ENCODE results near the gene OGT.

Gene OGT

GRCh38 chrX:71617742-71618141, 84.8 kb downstream of the OGT start:
- Histone ChIP-seq H3K9me3 (ENCODE audit: insufficient read depth, low read depth, low read length) (no peaks in the 10 kb centered on the region), H3K9ac (ENCODE audit: low read depth, low read length) (no peak overlapping the region), H3K4me1 (ENCODE audit: insufficient read depth, low read length) (no peaks in the 10 kb centered on the region), H3K27me3 (ENCODE audit: insufficient read depth, low read length) (no peaks in the 10 kb centered on the region), H3K4me3 (ENCODE audit: low read length) (no peak overlapping the region), H3K27ac (ENCODE audit: low read length) (no peak overlapping the region), H3K36me3 (ENCODE audit: insufficient read depth, low read depth, low read length) (peaks cover 8% of the 10 kb centered on the region; the same call in 1 of the 2 replicates)

DNA sequence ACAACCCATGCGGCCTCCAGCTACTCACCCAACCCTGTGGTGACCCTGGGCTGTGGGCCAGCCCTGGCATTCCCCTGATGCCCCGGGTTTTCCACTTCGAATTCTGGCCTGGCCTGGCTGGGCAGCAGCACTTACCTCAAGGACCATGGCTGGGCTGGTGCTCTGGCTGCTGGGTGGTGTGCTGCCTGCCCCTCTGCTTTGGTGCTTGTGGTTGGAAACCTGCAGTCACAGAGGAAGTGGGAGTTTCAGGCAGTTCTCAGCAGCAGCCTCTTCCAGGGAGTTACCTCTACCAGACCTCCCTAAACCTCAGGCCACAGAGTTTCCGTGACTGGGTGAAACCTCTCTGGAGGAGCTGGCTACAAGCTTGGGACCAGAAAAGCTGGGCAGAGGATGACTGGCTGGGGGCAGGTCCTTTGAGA, 85.4 kb downstream of the OGT start, which contains the start of gene CXCR3:
TSS of gene CXCR3 (minus strand) at position 209 of the 419 bp plus-strand sequence. CDS start at position 147, 62 bp downstream.
- H3K36me3 ChIP-seq (ENCODE audit: insufficient read depth, low read depth, low read length) = 0 out of 2 replicates have a peak, but pooled peaks cover 4% of the 10 kb centered on the region
- H3K27ac ChIP-seq (ENCODE audit: low read length) = no peak within 1 kb of the TSS
- H3K4me3 ChIP-seq (ENCODE audit: low read length) = no peak within 1 kb of the TSS
- no peaks in the 10 kb centered on the region for H3K27me3 ChIP-seq (ENCODE audit: insufficient read depth, low read length)
- H3K9me3 ChIP-seq (ENCODE audit: insufficient read depth, low read depth, low read length) = no peaks in the 10 kb centered on the region
- no peaks in the 10 kb centered on the region for H3K4me1 ChIP-seq (ENCODE audit: insufficient read depth, low read length)
- H3K9ac ChIP-seq (ENCODE audit: low read depth, low read length) = no peak within 1 kb of the TSS

DNA sequence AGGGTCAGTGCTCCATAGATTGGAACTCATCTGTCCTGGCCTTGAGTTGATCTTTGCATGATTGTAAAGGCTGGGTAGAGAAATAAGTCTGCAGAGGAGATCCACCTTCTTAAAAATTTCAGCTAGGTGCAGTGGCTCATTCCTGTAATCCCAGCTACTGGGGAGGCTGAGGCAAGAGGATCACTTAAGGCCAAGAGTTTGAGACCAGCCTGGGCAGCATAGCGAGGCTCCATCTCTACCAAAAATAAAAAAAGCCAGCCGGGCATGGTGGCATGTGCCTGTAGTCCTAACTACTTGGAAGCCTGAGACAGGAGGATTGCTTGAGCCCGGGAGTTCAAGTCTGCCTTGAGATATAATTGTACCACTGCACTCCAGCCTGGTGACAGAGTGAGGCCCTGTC, 85.9 kb downstream of the OGT start:
- Histone ChIP-seq H3K9ac (ENCODE audit: low read depth, low read length) (no peak overlapping the region), H3K9me3 (ENCODE audit: insufficient read depth, low read depth, low read length) (no peaks in the 10 kb centered on the region), H3K4me3 (ENCODE audit: low read length) (no peak overlapping the region), H3K27ac (ENCODE audit: low read length) (no peak overlapping the region), H3K36me3 (ENCODE audit: insufficient read depth, low read depth, low read length) (no peaks in the 10 kb centered on the region), H3K4me1 (ENCODE audit: insufficient read depth, low read length) (no peaks in the 10 kb centered on the region), H3K27me3 (ENCODE audit: insufficient read depth, low read length) (no peaks in the 10 kb centered on the region)

- Histone ChIP-seq H3K9me3 (ENCODE audit: insufficient read depth, low read depth, low read length) (no peaks in the 10 kb centered on the region), H3K4me1 (ENCODE audit: insufficient read depth, low read length) (no peaks in the 10 kb centered on the region), H3K9ac (ENCODE audit: low read depth, low read length) (no peak overlapping the region), H3K36me3 (ENCODE audit: insufficient read depth, low read depth, low read length) (no peaks in the 10 kb centered on the region), H3K4me3 (ENCODE audit: low read length) (no peak overlapping the region), H3K27ac (ENCODE audit: low read length) (no peak overlapping the region), H3K27me3 (ENCODE audit: insufficient read depth, low read length) (no peaks in the 10 kb centered on the region)
These were observed 86.3 kb downstream of the OGT start for GRCh38 chrX:71619193-71619592.

DNA sequence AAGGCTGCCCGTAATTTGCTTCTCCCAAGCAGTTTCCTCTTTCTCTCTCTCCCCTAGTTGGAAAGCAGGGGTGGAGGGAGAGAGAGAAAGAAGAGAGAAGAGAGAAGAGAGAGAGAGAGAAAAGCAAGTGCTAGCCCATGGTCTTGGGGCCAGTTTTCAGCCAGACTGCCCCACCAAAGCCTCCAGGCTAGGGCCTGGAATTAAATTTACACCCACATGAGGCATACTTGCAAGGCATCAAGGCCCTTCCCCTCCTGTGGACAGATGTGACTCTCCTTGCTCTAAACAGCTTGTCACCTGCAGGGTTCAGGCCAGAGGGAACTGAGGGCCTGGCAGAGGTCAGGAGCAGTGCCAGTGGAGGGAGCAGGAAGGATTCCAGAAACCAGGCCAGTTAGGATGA, 87.1 kb downstream of the OGT start:
- Histone ChIP-seq H3K9ac (ENCODE audit: low read depth, low read length) (no peak overlapping the region), H3K27ac (ENCODE audit: low read length) (no peak overlapping the region), H3K27me3 (ENCODE audit: insufficient read depth, low read length) (no peaks in the 10 kb centered on the region), H3K4me3 (ENCODE audit: low read length) (no peak overlapping the region), H3K4me1 (ENCODE audit: insufficient read depth, low read length) (no peaks in the 10 kb centered on the region), H3K9me3 (ENCODE audit: insufficient read depth, low read depth, low read length) (no peaks in the 10 kb centered on the region), H3K36me3 (ENCODE audit: insufficient read depth, low read depth, low read length) (no peaks in the 10 kb centered on the region)

DNA sequence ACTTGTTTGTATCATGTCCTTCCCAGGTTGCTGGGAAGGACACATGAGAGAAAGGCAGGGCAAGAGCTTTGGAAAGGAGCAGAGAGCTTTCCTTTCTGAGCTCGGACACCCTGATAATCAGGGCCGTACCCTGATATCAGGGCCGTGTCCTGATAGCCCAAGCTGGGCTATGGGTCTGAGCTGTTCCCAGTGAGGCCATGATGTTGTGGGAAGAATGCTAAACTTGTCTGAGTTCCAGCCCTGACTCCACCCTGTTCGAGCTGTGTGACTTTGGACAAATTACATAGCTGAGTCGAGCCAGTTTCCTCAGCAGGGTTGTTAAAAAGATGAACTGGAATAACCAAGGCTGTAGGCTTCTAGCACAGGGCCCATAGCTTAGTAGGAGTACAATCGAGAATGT, 88.7 kb downstream of the OGT start:
- Histone ChIP-seq H3K9ac (ENCODE audit: low read depth, low read length) (no peak overlapping the region), H3K27ac (ENCODE audit: low read length) (no peak overlapping the region), H3K9me3 (ENCODE audit: insufficient read depth, low read depth, low read length) (no peaks in the 10 kb centered on the region), H3K4me1 (ENCODE audit: insufficient read depth, low read length) (no peaks in the 10 kb centered on the region), H3K27me3 (ENCODE audit: insufficient read depth, low read length) (no peaks in the 10 kb centered on the region), H3K4me3 (ENCODE audit: low read length) (no peak overlapping the region), H3K36me3 (ENCODE audit: insufficient read depth, low read depth, low read length) (no peaks in the 10 kb centered on the region)

GRCh38 chrX:71622032-71622575, 89.2 kb downstream of the OGT start:
- no peak overlapping the region for H3K9ac ChIP-seq (ENCODE audit: low read depth, low read length)
- H3K27me3 ChIP-seq (ENCODE audit: insufficient read depth, low read length) = no peaks in the 10 kb centered on the region
- H3K4me3 ChIP-seq (ENCODE audit: low read length) = no peak overlapping the region
- no peaks in the 10 kb centered on the region for H3K36me3 ChIP-seq (ENCODE audit: insufficient read depth, low read depth, low read length)
- H3K9me3 ChIP-seq (ENCODE audit: insufficient read depth, low read depth, low read length) = no peaks in the 10 kb centered on the region
- no peaks in the 10 kb centered on the region for H3K4me1 ChIP-seq (ENCODE audit: insufficient read depth, low read length)
- no peak overlapping the region for H3K27ac ChIP-seq (ENCODE audit: low read length)

- H3K4me3 ChIP-seq (ENCODE audit: low read length) = no peak overlapping the region
- H3K4me1 ChIP-seq (ENCODE audit: insufficient read depth, low read length) = no peaks in the 10 kb centered on the region
- no peaks in the 10 kb centered on the region for H3K9me3 ChIP-seq (ENCODE audit: insufficient read depth, low read depth, low read length)
- no peaks in the 10 kb centered on the region for H3K27me3 ChIP-seq (ENCODE audit: insufficient read depth, low read length)
- H3K36me3 ChIP-seq (ENCODE audit: insufficient read depth, low read depth, low read length) = no peaks in the 10 kb centered on the region
- H3K9ac ChIP-seq (ENCODE audit: low read depth, low read length) = no peak overlapping the region
- no peak overlapping the region for H3K27ac ChIP-seq (ENCODE audit: low read length)
These were observed 89.9 kb downstream of the OGT start for GRCh38 chrX:71622576-71623450.

DNA sequence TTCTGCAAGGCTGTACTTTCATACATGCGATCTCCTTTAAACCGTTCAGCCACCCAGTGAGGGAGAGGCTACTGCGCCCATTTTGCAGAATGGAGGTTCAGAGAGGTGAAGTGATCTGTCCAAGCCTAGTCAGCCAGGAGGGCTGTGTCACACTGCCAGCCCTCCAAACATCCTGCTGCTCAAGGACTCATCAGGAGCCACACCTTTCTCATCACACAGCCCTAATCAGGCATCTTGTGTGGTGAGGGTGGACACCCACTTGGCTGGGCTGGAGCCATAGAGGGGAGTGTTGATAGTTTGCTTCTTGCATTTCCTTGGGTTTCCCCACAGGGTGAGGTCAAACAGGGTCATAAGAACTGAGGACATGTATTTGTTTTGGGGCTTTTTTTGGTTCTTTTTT, 90.8 kb downstream of the OGT start:
- H3K27ac ChIP-seq (ENCODE audit: low read length) = no peak overlapping the region
- no peaks in the 10 kb centered on the region for H3K27me3 ChIP-seq (ENCODE audit: insufficient read depth, low read length)
- no peaks in the 10 kb centered on the region for H3K9me3 ChIP-seq (ENCODE audit: insufficient read depth, low read depth, low read length)
- no peaks in the 10 kb centered on the region for H3K36me3 ChIP-seq (ENCODE audit: insufficient read depth, low read depth, low read length)
- no peak overlapping the region for H3K9ac ChIP-seq (ENCODE audit: low read depth, low read length)
- H3K4me1 ChIP-seq (ENCODE audit: insufficient read depth, low read length) = no peaks in the 10 kb centered on the region
- no peak overlapping the region for H3K4me3 ChIP-seq (ENCODE audit: low read length)

GRCh38 chrX:71625471-71625870, 92.6 kb downstream of the OGT start:
- no peaks in the 10 kb centered on the region for H3K9me3 ChIP-seq (ENCODE audit: insufficient read depth, low read depth, low read length)
- H3K27me3 ChIP-seq (ENCODE audit: insufficient read depth, low read length) = no peaks in the 10 kb centered on the region
- no peaks in the 10 kb centered on the region for H3K36me3 ChIP-seq (ENCODE audit: insufficient read depth, low read depth, low read length)
- no peak overlapping the region for H3K27ac ChIP-seq (ENCODE audit: low read length)
- no peak overlapping the region for H3K4me3 ChIP-seq (ENCODE audit: low read length)
- H3K4me1 ChIP-seq (ENCODE audit: insufficient read depth, low read length) = no peaks in the 10 kb centered on the region
- no peak overlapping the region for H3K9ac ChIP-seq (ENCODE audit: low read depth, low read length)

Data from iPS-20b (cell line).